ENCODE results near the gene RAB3GAP1.

The RAB3GAP1 gene

DNA sequence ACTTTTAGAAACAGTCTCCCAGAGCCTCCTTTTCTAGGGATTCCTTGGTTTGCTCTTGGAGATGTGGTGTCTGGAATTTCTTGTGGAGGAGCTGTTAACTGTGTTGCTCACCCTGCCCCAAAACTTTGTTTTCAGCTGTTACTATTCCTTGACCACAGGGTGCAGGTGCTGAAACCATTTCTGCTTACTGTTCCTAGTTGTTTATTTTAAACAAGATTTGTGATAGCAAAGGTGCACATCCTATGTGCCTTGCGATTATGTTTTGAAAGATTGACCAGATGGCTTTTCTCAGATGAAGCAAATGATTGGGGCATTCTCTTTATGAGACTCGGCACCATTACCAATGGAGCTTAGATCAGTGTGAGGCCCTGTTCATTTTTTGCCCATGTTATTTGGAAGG lies 111.2 kb downstream of the RAB3GAP1 start:
- DNase-seq, result no peak

DNA sequence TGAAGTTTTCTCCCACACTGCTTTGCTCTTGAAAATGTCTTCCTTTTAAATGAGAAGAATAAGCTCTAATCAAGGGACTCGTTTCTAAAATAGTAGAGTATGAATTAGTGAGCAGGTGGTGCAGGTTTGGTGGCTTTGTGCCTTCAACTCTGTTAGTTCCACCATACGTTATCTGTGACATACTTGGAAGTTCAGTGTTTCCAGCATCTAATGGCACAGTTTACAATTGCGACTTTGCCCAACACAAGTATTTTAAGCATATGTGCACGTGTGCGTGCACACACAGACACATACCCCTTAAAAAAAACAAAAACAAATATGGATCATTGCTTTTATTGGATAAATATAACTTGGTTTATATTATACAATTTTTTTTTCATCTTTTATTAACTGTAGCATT lies 111.8 kb downstream of the RAB3GAP1 start:
- DNase-seq, result no peak

DNA sequence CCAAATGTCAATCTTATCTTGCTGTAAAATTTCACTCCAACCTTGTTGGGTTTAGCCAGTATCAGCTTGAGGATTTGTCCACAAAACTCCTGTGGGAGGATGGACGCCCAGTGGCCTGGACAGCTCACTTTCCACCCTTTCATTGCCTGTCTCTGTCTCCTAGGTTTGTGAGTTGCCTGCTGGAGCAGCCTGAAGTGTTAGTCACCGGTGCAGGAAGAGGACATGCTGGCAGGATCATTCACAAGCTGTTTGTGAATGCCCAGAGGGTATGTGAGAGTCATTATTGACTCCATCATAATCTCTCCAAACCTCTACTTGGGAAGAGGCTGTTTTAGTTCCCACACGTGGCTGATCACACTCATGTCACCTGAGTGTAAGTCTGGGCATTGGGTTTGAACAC lies 112.3 kb downstream of the RAB3GAP1 start:
- peak in 1 of 51 donors; percentile 24 for DNase-seq

DNA sequence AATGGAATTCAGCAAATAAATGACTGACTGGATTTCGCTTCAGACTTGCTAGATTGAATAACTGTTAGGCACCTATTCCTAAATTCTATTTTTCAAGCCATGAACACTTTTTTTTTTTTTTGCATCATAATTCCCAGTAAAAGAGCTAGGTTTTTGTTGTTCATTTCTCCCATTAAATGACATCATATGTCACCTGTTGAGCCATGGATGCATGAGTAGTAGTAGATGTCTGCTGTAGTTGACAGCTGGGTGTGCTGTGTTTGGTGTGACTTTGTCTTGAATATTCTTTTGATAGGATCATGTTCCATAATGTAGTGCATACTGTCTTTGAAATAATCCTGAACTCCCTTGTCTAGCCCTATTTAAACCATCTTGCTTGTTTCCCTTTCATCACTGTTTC lies 115.2 kb downstream of the RAB3GAP1 start:
- no peak for DNase-seq

DNA sequence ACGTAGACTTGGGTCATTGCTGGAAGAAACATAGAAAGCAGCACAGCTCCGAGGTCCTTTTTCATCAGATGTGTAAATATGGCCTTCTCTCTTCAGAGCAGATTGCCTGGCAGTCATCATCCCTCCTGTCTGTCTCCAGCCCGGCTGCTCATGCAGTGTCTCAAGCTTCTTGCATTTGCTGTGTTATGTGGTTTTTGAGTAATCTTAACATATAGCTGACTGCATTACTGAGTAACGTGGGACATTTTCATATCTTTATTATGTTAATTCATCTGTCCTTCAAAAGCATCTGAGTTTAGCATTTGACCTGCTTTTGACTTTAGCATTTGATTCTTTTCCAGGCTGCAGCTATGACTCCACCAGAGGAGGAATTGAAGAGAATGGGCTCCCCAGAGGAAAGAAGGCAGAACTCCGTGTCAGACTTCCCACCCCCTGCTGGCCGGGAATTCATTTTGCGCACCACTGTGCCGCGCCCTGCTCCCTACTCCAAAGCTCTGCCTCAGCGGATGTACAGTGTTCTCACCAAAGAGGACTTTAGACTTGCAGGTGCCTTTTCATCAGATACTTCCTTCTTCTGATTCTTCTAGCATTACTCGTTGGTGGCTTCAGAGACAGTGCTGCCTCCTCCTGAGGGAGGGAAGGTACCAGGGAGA lies 116.2 kb downstream of the RAB3GAP1 start:
- peak in 2 of 51 donors; percentile 16 to 18 for DNase-seq

DNA sequence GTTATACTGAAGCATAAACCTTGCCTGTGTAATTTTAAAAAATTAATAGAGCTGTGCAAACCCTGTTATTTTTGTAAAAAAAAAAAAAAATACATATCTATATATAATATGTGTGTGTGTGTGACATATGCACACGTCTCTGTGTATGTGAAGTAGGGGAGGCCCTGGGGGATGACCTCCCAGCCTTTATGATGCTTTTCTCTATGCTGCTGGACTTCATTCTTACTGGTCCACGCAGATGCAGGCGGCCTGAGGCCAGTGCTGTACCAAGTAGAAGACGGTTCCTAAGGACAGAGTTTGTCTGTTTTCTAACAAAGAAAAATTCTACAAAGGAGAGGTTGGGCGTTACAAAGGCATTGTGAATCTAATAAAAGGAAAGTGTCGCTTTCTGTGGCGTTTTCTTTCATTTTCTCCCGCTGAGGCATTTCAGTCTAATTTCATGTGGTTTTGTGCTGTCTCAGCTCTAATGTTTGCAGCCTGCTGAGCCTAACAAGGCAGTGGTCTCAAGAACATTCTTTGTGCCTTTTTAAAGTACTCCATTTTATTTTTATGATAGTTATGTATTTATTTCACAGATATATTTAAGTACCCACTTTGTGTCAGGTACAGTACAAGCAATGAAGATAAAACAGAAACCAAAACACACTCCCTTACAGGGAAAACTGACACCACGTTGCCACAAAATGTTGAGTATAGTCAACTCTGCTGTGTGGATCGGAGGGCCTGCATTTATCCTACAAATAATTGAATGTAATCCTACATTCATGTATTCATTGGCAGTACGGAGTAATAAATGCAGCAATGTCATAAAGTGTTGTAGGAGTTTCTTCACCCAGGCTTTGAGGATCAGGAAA lies 118.0 kb downstream of the RAB3GAP1 start:
- DNase-seq, result no peak

DNA sequence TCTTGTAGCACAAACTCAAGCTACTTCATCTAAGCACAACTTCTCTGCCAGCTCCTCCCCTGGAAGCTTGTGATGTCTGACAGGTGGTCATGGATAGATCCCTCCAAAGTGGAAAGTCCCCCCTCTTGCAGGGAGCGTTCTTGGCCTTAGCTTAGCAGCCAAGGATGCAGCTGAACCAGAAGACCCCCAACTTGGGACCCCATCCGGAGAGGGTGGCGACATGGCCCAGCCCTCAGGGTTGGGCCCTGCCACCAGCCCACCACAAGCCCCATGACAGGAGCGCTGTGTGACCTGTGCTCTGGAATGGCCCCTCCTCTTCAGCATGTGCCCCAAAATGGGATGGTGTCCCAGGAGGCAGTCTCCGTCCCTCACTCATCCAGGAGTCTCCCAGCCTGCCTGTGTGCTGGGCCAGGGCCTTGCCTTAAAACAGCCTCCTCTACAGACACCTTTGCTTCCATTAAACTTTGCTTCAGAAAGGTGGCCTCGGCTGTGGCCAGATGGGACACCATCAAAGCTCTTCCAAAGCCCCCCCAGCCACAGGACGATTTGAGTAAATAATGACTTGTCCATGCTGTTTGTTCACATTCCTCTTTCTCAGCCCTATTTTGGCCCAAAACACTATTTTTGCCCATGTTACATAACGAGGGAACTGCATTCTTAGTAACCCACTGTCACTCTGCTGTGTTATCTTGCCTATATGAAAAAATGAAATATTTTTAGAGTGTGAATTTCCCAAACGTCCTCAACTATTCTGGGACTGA lies 122.1 kb downstream of the RAB3GAP1 start:
- peak in 1 of 51 donors; percentile 20 for DNase-seq

DNA sequence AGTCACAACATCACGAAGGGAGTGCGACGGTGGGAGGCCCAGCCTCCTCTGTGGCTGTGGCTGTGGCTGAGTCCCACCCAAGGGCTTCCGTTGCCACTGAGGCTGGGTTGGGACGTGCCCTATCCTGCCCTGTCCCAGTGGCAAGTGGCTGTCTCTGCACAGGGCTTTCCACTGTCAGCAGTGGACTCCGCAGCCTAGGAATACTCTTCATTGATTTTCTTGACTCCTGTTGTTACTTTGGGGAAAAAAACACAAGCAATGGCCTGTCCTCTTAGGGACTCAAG lies 122.7 kb downstream of the RAB3GAP1 start:
- no peak for DNase-seq

DNA sequence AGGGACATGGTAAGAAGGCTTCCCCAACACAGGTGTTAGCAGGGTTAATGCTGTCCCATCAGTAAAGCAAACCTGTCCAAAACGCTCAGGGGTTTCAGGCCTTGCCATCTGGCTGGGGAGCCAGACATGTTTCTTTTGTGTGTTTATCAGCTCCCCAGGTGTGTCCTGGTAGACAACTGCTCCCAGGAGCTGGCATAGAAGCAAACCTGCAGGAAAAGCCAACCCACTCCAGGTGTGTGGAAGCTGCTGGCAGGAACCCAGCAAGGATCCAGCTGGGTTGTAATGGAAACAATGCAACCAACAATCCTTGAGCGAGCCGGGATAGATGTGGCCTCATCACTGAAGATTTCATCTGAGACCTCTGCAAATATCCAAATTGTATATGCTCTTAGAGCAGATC lies 123.1 kb downstream of the RAB3GAP1 start:
- no peak for DNase-seq

DNA sequence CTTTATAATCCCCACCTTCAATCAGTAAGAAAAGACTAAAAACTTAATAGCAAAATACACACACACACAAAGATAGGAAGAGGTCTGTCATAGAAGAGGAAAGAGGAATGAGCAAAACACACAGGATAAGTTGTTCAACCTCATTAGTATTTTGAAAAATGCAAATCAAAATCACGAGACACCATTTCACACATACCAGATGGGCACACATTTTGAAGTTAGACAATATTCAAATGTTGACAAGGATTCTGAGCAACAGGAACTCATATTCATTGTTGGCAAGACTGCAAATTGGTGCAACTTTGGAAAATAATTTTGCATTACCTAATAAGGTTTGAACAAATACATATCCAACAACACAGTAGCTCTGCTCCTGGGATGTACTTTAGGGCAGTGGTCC lies 127.6 kb downstream of the RAB3GAP1 start:
- DNase-seq, result no peak

DNA sequence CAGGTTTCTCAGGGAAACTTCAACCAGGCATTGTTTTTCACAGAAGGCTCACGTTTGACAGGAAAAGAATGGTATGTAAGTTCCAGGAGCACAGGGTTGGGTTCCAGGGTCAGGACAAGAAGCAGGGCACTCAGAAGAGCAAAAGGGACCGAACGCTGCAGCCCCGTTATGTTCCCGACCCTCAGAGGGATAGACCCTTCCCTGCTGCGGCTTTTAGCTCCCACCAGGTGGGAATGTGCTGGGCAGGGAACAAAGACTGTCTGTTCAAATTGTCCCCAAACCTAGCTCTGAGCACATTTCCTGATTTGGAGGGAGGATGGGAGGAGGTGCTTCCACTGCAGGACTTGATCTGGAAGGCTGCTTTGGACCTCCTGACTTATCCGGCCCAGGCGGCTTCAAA lies 130.1 kb downstream of the RAB3GAP1 start:
- no peak for DNase-seq

DNA sequence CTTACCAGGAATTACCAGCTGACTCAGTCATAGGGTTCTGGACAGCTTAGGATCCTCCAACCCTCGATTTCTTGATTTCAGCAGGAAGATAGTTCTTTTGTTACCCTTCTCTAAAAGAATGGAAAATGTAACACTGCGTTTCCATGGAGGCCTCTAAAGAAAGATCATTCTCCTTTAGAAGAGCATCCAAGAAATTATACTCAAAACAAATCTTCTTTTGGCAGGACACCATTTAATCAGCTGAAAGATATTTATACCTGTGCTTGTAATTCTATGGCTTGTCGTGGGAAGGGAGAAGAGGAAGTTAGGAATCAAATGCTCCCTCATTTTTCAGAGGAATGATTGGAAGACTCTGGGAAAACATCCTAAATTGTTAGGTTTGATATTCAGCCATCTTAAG lies 130.5 kb downstream of the RAB3GAP1 start:
- DNase-seq, result no peak

DNA sequence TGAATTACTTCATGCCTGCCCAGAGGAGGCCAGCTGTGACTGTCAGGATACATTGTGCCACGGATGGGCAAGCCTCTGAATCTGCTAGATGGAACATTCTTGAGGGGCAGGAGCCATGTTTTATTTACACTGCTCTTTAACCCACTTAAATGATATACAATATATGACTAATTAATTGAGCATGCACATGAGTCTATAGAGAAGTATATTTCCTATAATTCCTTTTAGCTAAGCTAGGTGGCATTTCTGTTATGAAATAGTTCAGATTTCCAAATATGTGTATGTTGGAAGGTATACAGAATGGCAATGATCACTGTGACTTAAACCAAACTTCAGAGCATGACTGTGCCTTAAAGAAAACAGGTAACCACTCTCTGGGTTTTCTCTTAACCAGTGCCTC lies 131.7 kb downstream of the RAB3GAP1 start:
- no peak for DNase-seq

DNA sequence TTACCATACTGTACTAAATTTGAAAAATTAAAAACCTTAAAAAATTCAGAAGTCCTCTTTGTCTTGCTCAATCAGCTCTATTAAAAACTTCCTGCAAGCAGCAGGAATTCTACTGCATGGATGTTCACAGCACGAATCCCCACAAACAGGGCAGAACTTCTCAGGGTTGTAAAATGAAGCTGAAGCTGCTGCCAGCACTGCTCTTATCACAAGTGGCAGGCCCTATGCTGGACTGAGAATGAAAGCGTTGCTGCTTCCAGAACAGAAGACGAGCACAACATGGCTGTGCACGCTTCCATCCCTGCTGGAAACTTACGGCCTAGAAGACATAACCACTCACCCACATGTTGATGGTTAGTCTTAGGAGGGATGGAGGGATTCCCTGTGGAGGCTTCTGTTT lies 134.0 kb downstream of the RAB3GAP1 start:
- DNase-seq, result no peak

DNA sequence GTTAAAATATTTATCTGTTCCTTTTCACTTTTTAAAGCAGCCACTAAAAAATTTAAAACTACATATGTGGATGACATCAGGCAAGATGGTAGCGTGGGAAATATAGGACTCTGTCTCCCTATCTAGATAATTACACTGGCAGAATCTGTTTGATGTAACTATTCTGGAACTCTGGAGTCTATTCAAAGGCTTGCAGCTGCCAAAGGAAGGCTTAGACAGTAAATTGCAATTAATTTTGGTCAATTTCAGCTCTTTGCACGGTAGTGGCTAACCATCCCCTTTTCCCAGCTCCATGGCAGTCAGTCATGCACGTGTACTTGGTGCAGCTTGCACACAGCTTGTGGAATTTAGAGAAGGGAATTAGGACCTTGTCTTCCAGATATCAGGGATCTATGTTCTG lies 135.2 kb downstream of the RAB3GAP1 start:
- no peak for DNase-seq

DNA sequence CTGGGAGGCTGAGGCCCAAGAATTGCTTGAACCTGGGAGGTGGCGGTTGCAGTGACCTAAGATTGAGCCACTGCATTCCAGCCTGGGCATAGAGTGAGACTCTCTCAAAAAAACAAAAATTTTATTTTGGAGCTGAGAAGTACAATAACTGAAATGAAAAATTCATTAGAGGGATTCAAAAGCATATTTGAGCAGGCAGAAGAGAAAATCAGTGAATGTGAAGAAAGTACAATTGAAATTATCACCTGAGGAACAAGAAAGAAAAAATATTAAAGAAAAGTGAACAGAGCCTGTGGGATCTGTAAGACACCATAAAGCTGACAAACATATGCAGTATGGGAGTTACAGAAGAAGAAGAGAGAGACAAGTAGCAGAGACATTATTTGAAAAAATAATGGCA lies 137.1 kb downstream of the RAB3GAP1 start:
- DNase-seq, result no peak

DNA sequence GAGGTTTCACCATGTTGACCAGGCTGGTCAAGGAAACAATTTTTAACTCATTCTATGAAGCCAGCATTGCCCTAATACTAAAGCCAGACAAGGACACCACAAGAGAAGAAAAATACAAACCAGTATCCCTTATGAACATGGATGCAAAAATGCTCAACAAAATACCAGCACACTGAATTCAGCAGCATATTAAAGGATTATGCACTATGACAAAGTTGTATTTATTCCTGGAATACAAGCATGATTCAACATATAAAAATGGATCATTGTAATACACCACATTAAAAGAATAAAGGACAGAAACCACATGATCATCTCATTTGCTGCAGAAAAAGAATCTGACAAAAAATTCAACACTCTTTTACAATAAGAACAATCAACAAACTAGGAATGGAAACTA lies 138.7 kb downstream of the RAB3GAP1 start:
- no peak for DNase-seq

DNA sequence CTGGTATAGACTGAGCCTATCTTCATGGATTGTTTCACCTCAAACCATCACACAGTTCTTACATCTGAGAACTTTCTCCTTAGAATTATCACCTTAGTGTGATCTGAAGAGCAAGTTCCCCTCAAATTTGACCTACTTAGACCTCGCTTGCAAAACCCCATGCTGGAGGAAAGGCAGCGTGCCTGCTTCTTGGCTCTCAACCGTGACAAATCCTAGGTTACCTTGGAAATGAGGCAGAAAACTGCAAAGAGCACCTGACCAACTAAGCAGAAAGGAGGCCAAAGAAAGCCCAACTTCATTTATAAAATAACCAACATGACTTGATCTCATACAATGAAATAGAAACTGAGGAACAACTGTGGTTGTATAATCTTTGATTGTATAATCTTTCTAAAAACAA lies 146.4 kb downstream of the RAB3GAP1 start:
- peak in 6 of 51 donors; percentile 2 to 16 (median 6) for DNase-seq

DNA sequence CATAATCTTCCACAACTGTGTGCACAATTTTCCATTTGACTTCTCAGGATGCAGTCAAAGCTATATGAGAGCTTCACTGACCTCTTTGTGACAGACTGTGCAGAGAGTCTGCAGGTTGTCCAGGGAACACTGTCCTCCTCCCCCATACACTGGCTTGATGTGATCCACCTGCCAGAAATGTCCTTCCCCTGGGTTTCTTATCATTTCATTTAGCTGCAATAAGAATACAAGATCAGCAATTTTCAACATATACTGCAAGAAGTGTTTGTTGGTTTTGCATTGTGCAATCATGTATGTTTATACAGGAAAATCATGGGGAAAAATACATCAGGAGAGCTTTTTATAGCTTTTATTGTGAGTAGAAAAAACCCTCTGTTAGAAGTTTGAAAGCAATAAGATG lies 150.7 kb downstream of the RAB3GAP1 start:
- DNase-seq, result no peak

DNA sequence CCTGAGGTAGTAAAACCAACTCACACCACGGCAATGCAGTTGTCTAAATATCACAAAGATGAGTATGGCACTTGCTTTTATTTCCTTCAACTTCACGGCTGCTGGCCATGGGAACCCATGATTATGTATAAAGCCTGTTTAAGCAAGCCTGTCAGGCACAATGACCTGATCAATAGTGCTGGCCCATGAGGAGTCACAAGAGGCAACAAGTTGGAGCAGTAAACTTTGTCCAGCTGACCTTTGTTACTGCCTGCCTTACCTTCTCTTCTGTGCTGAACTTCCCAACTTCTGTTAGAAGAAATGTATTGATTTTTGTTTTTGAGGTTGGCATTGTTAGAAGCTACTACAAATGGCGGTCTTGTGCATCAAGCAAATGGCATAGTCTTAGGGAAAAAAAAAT lies 151.9 kb downstream of the RAB3GAP1 start:
- DNase-seq, result no peak

DNA sequence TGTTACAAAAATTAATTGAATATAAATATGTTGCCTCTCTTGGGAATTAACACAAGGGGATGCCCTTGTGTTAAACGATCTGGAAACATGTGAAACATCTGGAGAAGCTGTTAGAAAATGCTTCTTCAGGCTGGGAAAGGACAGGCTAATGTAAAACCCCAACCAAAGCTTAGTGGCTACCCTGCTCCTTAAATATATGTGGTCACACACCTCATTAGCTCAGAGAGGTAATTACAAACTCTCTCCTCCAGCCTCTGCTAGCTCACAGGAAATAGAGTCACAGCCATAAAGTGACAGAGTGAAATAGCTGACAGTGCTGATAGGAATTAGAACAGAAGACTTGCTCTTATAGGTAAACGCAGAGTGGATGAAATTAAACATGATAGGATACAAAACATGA lies 155.9 kb downstream of the RAB3GAP1 start:
- no peak for DNase-seq

DNA sequence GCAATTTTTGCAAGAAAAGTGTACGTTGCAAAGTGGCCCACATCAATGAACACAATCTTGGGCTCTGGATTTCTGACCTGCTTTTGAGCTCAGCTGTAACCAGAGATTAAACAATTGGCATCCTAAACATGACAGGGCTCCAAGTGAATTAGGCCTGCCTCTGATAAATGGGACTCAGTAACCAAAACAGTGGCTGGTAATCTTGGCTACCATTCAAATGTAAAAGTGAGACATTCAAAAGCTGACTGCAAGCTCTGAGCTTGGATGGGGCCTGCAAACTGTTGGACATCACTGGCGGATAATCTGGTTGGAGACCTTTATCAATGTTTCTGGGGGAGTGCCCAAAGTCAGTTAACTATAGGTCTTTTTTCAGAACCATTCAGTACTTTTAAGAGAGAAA lies 160.7 kb downstream of the RAB3GAP1 start:
- no peak for DNase-seq

DNA sequence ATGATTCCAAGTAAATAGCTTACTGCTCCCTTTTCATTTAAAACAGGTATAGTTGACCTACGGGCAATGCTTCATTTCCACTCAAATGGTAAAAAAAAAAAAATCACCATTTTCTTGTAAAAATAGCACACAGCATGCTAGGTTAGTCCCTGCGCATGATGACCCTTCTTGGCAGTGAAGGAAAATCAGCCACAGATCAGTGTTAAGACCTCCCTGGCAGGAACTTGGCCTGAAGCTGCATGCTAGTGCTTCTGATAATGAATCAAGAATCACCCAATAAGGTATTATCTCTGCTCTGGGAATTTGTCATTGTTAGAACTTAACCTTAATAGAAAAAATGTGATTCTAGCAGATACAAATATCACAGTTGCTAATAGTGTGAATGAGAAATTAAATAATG lies 166.3 kb downstream of the RAB3GAP1 start:
- no peak for DNase-seq
